GM12874 (cell line): ENCODE results near the gene IGF2.

Source experiments
- TF ChIP-seq, protein P1 (sequence below): IDR thresholded peaks from 2 replicates; pipeline ENCODE4 v1.5.1; 2011; ENCODE audit warnings: low read depth, mild to moderate bottlenecking, control low read depth, low read length, moderate library complexity; ENCODE audit not compliant: insufficient read depth

Gene IGF2

DNA sequence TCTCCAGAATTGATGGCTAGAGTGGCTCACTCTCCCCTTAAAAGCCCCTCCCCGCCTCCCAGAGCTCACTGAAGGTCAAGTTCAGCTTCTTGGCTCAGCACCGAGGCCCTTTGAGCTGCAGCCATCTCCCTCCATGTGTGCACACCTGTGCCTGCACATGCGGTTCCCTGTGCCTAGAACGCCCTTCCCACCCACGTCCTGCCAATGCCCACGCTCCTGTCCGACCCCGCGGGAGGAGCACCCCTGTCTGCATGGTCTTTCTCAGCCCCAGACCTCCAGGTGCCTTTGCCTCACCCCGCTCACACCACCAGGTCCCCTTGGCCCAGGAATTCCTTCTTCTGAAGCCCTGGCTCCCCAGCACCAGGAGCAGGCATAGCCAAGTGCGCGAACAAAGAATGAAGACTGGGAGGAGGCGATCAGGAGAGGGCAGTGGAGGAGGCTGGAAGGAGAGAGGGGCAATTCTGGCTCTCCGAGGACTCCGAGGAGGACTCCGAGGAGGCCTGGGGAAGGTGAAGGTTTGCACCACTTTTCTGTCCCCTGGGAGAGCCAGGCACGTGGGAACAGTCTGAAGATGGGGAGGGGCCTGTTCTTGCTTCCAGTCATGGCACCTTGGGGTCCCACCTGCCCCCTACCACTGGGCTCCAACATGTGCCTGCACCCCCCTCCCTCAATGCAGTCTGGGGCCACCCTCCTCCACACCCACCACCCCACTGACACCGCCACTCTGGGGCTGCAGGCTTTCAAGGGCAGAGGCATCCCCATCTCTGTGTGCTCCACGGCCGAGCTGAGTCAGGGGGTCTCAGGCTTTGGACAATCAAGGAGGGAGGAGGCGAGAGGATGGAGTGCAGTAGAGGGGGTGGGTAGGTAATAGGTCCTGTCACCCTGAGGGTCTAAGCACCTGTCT, 17.7 kb downstream of the IGF2 start:
- TF ChIP-seq, protein P1, sequence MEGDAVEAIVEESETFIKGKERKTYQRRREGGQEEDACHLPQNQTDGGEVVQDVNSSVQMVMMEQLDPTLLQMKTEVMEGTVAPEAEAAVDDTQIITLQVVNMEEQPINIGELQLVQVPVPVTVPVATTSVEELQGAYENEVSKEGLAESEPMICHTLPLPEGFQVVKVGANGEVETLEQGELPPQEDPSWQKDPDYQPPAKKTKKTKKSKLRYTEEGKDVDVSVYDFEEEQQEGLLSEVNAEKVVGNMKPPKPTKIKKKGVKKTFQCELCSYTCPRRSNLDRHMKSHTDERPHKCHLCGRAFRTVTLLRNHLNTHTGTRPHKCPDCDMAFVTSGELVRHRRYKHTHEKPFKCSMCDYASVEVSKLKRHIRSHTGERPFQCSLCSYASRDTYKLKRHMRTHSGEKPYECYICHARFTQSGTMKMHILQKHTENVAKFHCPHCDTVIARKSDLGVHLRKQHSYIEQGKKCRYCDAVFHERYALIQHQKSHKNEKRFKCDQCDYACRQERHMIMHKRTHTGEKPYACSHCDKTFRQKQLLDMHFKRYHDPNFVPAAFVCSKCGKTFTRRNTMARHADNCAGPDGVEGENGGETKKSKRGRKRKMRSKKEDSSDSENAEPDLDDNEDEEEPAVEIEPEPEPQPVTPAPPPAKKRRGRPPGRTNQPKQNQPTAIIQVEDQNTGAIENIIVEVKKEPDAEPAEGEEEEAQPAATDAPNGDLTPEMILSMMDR, result no peak

DNA sequence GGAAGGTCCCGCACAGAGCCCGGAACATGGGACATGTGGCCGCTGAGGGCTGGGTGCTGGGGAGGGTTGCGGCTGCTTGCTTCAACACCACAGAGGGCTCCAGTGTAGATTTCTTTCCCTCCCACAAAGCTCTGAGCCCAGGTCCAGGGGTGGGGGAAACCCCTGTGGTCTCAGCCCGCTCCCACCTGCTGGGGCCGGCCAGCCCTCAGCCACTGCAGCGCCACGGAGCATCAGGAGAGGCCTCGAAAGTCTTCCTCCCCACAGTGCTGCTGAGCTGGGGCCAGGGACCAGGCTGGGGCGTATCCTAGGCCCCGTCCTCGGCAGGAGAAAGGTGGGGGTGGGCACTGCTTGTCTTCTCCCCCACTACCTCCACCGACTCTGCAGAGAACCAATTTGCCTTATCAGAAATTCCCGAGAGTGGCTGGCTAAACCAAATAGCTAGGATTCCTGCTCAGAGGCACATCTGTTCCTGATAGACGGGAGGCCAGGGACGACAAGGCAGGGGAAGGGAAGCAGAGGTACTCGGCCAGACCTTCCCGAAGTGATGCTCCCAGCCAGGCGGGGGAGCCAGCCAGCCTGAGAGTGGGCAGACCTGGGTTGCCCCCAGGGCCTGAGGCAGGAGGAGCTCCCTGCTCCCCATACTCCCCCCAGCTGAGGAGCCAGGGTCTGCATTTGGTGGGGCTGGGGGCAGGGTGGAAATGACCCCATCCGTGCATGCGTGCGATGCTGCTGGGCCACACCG, 18.7 kb downstream of the IGF2 start:
- TF ChIP-seq, protein P1, result no peak

DNA sequence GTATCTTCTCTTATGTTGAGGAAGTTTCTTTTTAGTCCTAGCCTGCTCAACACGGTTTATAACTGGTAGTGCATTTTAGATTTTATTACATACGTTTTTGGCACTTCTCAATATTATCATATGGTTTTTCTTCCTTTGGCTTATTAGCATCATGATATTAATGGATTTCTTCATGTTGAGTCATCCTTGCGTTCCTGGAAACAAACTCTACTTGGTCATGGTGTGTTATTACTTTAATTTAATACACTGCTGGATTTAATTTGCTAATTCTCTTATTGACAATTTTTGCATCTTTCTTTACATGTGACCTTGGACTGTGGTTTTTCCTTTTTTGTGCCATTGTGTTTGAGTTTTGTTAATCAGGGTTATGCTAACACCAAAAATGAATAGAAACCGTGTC, 20.5 kb downstream of the IGF2 start:
- TF ChIP-seq, protein P1, result no peak

DNA sequence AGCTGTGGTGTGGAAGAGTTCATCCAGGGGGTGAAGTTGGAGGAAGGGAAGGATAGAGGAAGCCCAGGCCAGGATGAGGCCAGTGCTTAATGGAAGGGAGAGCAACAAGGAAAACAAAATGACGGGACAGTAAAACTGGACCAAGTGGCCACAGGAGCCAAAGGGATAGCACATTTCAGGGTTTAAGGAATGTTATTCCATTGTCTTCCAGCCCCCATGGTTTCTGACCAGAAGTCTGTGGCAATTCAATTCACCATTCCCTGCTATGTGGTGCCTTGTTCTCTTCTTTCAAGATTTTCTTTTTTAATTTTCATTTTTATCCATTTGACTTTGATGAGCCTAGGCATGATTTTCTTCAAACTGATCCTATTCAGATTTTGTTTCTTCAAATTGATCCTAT, 22.5 kb downstream of the IGF2 start:
- TF ChIP-seq, protein P1, result no peak

DNA sequence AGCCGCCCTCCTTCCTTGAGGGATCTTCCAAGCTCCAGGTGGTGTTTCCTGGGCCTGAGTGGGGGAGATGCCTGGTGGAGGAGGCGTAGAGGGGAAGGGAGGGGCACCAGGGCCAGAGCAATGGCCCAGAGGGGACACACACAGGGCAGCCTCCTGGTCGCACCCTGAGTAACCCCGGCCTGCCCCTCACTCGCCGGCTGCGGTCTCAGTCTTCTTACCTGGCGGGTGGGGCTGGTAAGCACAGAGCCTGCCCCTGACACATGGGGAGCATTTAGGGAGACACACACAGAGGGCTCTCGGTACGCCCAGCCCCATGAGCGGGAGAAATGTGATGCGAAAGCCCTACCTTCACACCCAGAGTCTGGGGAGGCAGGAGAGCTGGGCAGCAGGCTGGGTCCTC, 23.9 kb downstream of the IGF2 start:
- TF ChIP-seq, protein P1, result no peak

DNA sequence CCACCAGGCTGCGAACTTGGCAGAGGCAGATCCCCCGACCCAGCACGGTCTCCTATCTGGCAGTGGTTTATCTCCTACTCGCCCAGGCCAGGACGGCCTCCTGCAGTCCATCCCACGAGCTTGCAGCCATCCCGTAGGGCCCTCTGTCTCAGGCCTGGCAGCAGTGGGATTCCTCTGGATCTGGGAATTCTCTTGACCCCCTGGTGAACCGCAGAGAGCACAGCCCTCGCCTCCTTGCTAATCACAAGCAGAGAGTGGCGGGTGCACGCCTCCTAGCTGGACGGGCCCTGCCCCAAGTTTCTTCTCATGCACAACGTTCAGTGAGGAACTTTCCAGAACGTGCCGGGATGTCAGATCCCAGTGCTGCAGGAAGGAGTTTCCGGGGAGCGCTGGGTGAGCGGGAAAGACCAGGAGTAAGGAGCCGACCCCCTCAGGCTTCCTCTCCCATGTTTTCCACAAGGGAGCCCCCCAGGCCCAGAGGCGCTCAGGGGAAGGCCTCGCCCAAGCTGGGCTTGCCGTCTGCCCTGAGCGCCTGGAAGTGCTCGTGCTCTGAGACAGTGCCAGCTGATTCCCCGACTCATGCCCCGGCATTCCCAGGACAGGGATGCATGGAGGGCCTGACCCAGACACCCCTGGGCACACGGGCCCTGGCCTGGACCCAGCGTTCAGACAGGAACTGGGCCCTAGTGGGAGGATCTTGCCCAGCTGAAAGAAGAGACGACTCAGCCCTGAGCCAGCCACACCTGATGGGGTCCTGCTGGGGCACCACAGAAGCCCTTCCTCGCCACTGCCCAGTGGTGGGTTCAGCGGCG, 24.6 kb downstream of the IGF2 start:
- TF ChIP-seq, protein P1, result no peak

DNA sequence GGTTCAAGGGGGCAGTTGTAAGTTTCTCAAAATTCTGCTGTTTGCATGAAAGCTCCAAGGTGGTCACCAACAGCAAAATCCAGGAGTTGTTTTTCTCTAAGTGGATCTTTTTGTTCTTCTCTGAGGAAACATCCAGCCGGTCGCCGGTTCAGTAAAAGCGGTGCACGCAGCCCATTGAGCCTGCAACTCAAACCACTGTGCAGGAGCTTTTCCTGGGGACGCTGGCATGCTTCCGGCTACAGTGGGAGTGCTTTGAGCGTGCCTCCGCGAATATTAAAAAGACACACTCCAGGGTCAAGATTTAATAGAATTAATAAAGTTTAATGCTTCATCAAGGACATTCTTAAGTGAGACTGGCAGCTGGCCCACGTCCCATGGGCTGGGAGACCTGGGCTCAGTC, 25.4 kb downstream of the IGF2 start:
- TF ChIP-seq, protein P1, result no peak
